CD4-positive, CD25-positive, alpha-beta regulatory T cell (primary cell): Measurements from ENCODE around the gene STXBP6. TPM values are rescaled to one million over a fixed set of nuclear protein-coding genes. Genes with fewer than 3 reads are reported as not detected.

Source experiments
- ATAC-seq, 2 donors: fragments of 150-1000 bp; cut with Tn5 transposase; one replicate each; pipeline ENCODE4 v1.10.0; 2021; ENCODE audit warnings: low read depth in 2 of 2, moderate number of reproducible peaks in 2 of 2, moderate library complexity in 1 of 2
- DNase-seq, 3 donors: peaks; one replicate each; pipeline versions ENCODE4 v3.0.0 to v3.0.0-alpha.2; 2012 to 2022; ENCODE audit warnings: mixed read lengths in 1 of 3
- H3K27ac ChIP-seq: one replicate; pipeline ENCODE4 v1.7.0; 2013; ENCODE audit warnings: mild to moderate bottlenecking, low read length; ENCODE audit not compliant: insufficient read depth, poor library complexity, severe bottlenecking
- H3K27me3 ChIP-seq: one replicate; pipeline ENCODE4 v1.7.0; 2013; ENCODE audit warnings: low read length; ENCODE audit not compliant: control insufficient read depth, insufficient read depth
- H3K36me3 ChIP-seq: one replicate; pipeline ENCODE4 v1.7.0; 2013; ENCODE audit warnings: mild to moderate bottlenecking, low read length, moderate library complexity; ENCODE audit not compliant: control insufficient read depth, insufficient read depth
- H3K4me1 ChIP-seq: 2 replicates; pipeline ENCODE4 v1.7.0; 2013; ENCODE audit warnings: mild to moderate bottlenecking, low read length; ENCODE audit not compliant: insufficient read depth, control insufficient read depth, poor library complexity, severe bottlenecking
- H3K4me3 ChIP-seq: one replicate; pipeline ENCODE4 v1.7.0; 2013; ENCODE audit warnings: low read depth, mild to moderate bottlenecking, low read length, moderate library complexity
- H3K9me3 ChIP-seq, 2 experiments: 1 replicate in 1 of 2; 2 replicates in 1 of 2; pipeline ENCODE4 v1.7.0; 2013; ENCODE audit warnings: low read length in 2 of 2, mild to moderate bottlenecking in 1 of 2, moderate library complexity in 1 of 2; ENCODE audit not compliant: control insufficient read depth in 2 of 2
- H3K27ac Mint-ChIP-seq, 3 donors: one replicate each; pipeline ENCODE4 v1.8.0; 2020 to 2022; ENCODE audit warnings: mild to moderate bottlenecking in 3 of 3, mixed read lengths in 3 of 3, moderate library complexity in 2 of 3
- H3K27me3 Mint-ChIP-seq: one replicate; pipeline ENCODE4 v1.8.0; 2022; ENCODE audit warnings: mild to moderate bottlenecking, mixed read lengths
- H3K36me3 Mint-ChIP-seq: one replicate; pipeline ENCODE4 v1.8.0; 2020; ENCODE audit warnings: mixed read lengths
- H3K4me1 Mint-ChIP-seq, 4 donors: one replicate each; pipeline ENCODE4 v1.8.0; 2020 to 2022; ENCODE audit warnings: mixed read lengths in 4 of 4, mild to moderate bottlenecking in 1 of 4
- H3K4me3 Mint-ChIP-seq, 4 donors: one replicate each; pipeline ENCODE4 v1.8.0; 2020 to 2022; ENCODE audit warnings: mild to moderate bottlenecking in 4 of 4, mixed read lengths in 4 of 4, moderate library complexity in 3 of 4
- H3K9me3 Mint-ChIP-seq, 7 donors: one replicate each; pipeline ENCODE4 v1.8.0; 2020 to 2022; ENCODE audit warnings: mixed read lengths in 7 of 7, mild to moderate bottlenecking in 3 of 7, moderate library complexity in 2 of 7
- polyA plus RNA-seq, 4 donors: library from polyadenylated mRNA; unstranded; fragments of 300-500 nt; fragmentation: Illumina TruSeq; gene quantifications; one replicate each; pipeline ENCODE4 v1.2.3, GENCODE V29; 2021
- total RNA-seq: library from RNA; stranded (reverse); gene quantifications from one replicate; pipeline ENCODE4 v1.2.3, GENCODE V29; 2022

STXBP6 gene
- total and polyA plus RNA-seq, 5 donors from 2014 or later = not detected

DNA sequence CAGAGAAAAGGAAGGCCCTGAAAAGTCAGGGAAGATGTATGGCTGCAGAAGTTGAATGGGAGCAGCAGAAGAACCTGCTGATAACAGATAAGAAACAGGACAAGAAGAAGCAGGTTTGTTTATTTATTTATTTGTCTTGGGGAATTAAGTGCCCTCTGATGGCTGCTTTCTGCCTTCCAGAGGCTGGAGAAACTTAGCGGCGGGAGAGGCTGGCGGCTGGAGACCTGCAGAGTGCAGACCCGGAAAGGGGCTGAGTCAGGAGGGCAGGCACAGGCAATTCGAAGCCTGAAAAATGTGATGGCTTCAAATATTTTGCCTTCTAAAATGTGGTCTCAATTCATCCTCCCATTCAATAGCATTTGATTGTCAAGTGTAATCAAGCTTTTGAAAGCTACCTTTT is 247.7 kb downstream of the STXBP6 start:
- H3K4me1 Mint-ChIP-seq = peaks cover 0 to 2% (median 0%) of the 10 kb centered on the region in 4 donors
- H3K36me3 ChIP-seq = no peaks in the 10 kb centered on the region
- no peaks in the 10 kb centered on the region for H3K36me3 Mint-ChIP-seq
- no peaks in the 10 kb centered on the region for H3K9me3 ChIP-seq
- peaks cover 5% of the 10 kb centered on the region for H3K27me3 Mint-ChIP-seq
- no peak overlapping the region for H3K4me3 ChIP-seq
- peaks cover 0 to 2% (median 0%) of the 10 kb centered on the region in 7 donors for H3K9me3 Mint-ChIP-seq
- no peak overlapping the region for H3K27ac Mint-ChIP-seq
- H3K4me3 Mint-ChIP-seq = no peak overlapping the region
- no peak overlapping the region for H3K27ac ChIP-seq
- no peaks in the 10 kb centered on the region for H3K4me1 ChIP-seq
- H3K27me3 ChIP-seq = no peaks in the 10 kb centered on the region
- ATAC-seq (no peak), DNase-seq (no peak)

DNA sequence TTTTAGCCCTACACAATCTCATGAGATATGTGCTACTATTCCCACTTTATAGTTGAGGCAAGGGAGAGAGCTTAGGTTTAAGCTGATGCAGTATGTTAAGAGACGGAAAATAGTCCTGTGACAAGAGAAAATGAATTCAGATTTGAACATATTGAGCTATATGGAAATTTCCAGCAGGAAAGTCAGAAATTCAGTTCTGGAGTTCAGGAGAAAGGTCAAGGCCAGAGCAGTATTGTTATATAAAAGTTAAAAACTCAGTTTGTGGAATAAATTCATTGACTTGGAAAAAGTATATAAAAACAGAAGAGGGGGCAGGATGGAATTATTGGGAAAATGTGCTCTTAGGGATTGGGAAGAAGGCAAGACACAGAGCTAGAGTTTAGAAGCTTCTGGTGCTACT is 248.9 kb downstream of the STXBP6 start:
- H3K4me1 ChIP-seq = no peaks in the 10 kb centered on the region
- no peaks in the 10 kb centered on the region for H3K36me3 ChIP-seq
- H3K9me3 Mint-ChIP-seq = peaks cover 0 to 2% (median 0%) of the 10 kb centered on the region in 7 donors

GRCh38 chr14:24798911-24799462 is 251.0 kb downstream of the STXBP6 start:
- Histone ChIP-seq H3K4me3 (no peak overlapping the region), H3K4me1 (no peaks in the 10 kb centered on the region), H3K9me3 (no peaks in the 10 kb centered on the region), H3K36me3 (no peaks in the 10 kb centered on the region), H3K27me3 (no peaks in the 10 kb centered on the region), H3K27ac (no peak overlapping the region)
- no peak for ATAC-seq
- no peaks in the 10 kb centered on the region for H3K27me3 Mint-ChIP-seq
- H3K36me3 Mint-ChIP-seq = no peaks in the 10 kb centered on the region
- no peaks in the 10 kb centered on the region for H3K4me1 Mint-ChIP-seq
- no peak overlapping the region for H3K27ac Mint-ChIP-seq
- no peak for DNase-seq
- H3K4me3 Mint-ChIP-seq = no peak overlapping the region
- peaks cover 0 to 2% (median 0%) of the 10 kb centered on the region in 7 donors for H3K9me3 Mint-ChIP-seq

More for the DNA sequence above, 248.9 kb downstream of the STXBP6 start:
- H3K4me3 ChIP-seq = no peak overlapping the region
- Mint-ChIP-seq H3K27me3 (peaks cover 5% of the 10 kb centered on the region), H3K4me3 (no peak overlapping the region), H3K27ac (no peak overlapping the region), H3K36me3 (no peaks in the 10 kb centered on the region), H3K4me1 (no peaks in the 10 kb centered on the region)
- H3K27ac ChIP-seq = no peak overlapping the region
- H3K27me3 ChIP-seq = no peaks in the 10 kb centered on the region
- H3K9me3 ChIP-seq = no peaks in the 10 kb centered on the region
- no peak for ATAC-seq
- DNase-seq = no peak

DNA sequence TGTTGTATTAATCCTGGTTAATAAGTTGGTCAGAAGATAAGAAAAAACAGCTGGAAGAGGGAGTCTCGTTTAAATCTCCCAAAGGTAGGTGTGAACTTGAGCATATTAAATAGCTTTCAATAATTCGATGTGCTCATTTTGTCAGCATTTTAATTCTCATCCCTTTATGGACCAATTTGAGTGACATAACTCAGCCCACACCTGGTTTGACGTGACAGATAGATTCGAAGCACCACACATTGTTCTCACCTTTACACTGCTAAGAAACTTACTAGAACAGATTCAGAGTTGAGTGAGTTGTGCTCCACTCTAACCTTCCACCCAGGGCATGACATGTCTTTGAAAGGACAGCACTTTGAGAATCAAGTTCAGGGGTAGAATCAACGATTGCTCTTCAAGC is 254.5 kb downstream of the STXBP6 start:
- H3K4me3 Mint-ChIP-seq = no peak overlapping the region

DNA sequence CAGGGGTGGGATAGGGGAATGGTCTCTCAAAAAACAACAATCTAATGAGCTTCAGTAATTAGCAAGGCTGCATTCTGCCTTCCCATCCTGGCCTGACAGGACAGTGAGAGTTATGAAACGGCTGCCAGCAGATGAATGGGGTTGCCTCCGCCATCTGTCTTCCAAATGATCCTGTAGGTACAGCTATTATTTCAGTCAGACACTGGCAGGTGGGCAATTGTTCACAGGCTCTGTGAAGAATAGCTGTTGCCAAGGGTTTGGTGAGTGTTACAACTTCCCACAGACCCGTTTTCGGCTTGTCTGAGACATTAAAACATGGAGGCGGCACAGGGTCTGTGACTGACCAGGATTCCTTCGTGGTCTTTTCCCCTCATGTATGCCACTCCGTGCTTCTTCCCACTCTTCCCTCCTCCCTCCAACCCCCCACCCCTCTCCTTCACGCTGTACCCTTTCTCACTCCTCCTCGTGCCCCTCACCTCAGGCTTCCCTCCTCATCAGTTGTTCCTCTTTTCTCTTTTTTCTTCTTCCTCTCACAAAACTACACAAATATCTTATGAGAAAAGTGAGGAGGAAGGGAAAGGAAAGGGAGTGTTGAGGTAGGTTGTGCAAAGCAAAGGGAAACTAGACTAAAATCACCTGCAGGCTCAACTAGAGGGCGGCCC is 255.2 kb downstream of the STXBP6 start:
- Histone ChIP-seq H3K27me3 (no peaks in the 10 kb centered on the region), H3K36me3 (no peaks in the 10 kb centered on the region), H3K4me3 (no peak overlapping the region), H3K4me1 (no peaks in the 10 kb centered on the region), H3K27ac (no peak overlapping the region), H3K9me3 (no peaks in the 10 kb centered on the region)
- H3K36me3 Mint-ChIP-seq = no peaks in the 10 kb centered on the region
- H3K27ac Mint-ChIP-seq = no peak overlapping the region
- no peak for DNase-seq
- H3K4me3 Mint-ChIP-seq = no peak overlapping the region
- peaks cover 0 to 2% (median 0%) of the 10 kb centered on the region in 7 donors for H3K9me3 Mint-ChIP-seq
- ATAC-seq = no peak
- H3K27me3 Mint-ChIP-seq = peaks cover 4% of the 10 kb centered on the region
- H3K4me1 Mint-ChIP-seq = no peaks in the 10 kb centered on the region

More for the DNA sequence above, 254.5 kb downstream of the STXBP6 start:
- H3K4me3 ChIP-seq = no peak overlapping the region
- H3K27me3 ChIP-seq = no peaks in the 10 kb centered on the region
- H3K36me3 ChIP-seq = no peaks in the 10 kb centered on the region
- Mint-ChIP-seq H3K9me3 (peaks cover 0 to 2% (median 0%) of the 10 kb centered on the region in 7 donors), H3K4me1 (no peaks in the 10 kb centered on the region), H3K27me3 (peaks cover 4% of the 10 kb centered on the region), H3K36me3 (no peaks in the 10 kb centered on the region), H3K27ac (no peak overlapping the region)
- no peak overlapping the region for H3K27ac ChIP-seq
- ATAC-seq (no peak), DNase-seq (no peak)
- H3K4me1 ChIP-seq = no peaks in the 10 kb centered on the region
- no peaks in the 10 kb centered on the region for H3K9me3 ChIP-seq

DNA sequence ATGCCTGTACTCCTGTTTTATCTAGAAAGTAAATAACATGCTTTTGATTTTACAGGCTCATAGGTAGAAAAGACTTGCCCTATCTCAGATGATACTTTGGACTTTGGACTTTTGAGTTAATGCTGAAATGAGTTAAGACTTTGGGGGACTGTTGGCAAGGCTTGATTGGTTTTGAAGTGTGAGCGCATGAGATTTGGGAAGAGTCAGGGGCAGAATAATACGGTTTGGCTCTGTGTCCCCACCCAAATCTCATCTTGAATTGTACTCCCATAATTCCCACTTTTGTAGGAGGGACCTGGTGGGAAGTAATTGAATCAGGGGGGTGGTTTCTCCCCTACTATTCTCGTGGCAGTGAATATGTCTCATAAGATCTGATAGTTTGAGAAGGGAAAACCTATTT is 259.8 kb downstream of the STXBP6 start:
- no peak overlapping the region for H3K27ac Mint-ChIP-seq

GRCh38 chr14:24789378-24789884 is 260.5 kb downstream of the STXBP6 start:
- no peaks in the 10 kb centered on the region for H3K4me1 Mint-ChIP-seq
- peaks cover 2% of the 10 kb centered on the region for H3K27me3 ChIP-seq
- H3K4me3 ChIP-seq = no peak overlapping the region
- H3K27ac Mint-ChIP-seq = no peak overlapping the region
- no peaks in the 10 kb centered on the region for H3K36me3 Mint-ChIP-seq
- no peak overlapping the region for H3K27ac ChIP-seq
- DNase-seq (no peak), ATAC-seq (no peak)
- no peaks in the 10 kb centered on the region for H3K36me3 ChIP-seq
- H3K9me3 ChIP-seq = no peaks in the 10 kb centered on the region
- no peaks in the 10 kb centered on the region for H3K4me1 ChIP-seq
- H3K27me3 Mint-ChIP-seq = peaks cover 4% of the 10 kb centered on the region
- no peak overlapping the region for H3K4me3 Mint-ChIP-seq
- peaks cover 0 to 2% (median 0%) of the 10 kb centered on the region in 7 donors for H3K9me3 Mint-ChIP-seq

More for the DNA sequence above, 259.8 kb downstream of the STXBP6 start:
- H3K36me3 Mint-ChIP-seq = no peaks in the 10 kb centered on the region
- no peaks in the 10 kb centered on the region for H3K4me1 ChIP-seq
- H3K4me1 Mint-ChIP-seq = no peaks in the 10 kb centered on the region
- peaks cover 2% of the 10 kb centered on the region for H3K27me3 ChIP-seq
- ATAC-seq (no peak), DNase-seq (no peak)
- peaks cover 4% of the 10 kb centered on the region for H3K27me3 Mint-ChIP-seq
- no peak overlapping the region for H3K4me3 ChIP-seq
- H3K27ac ChIP-seq = no peak overlapping the region
- no peaks in the 10 kb centered on the region for H3K36me3 ChIP-seq
- no peak overlapping the region for H3K4me3 Mint-ChIP-seq
- H3K9me3 Mint-ChIP-seq = peaks cover 0 to 2% (median 0%) of the 10 kb centered on the region in 7 donors
- H3K9me3 ChIP-seq = no peaks in the 10 kb centered on the region

DNA sequence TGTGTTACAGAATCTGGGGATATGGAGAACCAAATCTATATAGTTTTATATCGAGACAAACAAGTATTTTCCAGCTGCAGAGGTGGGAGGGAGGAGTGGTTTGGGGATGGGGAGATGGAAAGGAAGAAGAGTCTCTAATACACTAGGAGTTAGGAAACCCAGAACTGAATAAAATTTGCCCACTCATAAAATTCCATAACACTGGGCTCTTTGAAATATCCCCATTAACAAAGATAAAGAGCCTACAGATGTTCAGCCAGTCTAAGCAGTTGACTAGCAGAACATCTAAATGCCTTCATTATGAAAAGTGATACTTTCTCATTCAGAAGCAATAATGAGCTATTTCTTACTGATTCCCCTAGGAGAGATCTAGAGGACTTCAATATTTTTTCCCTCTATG is 264.2 kb downstream of the STXBP6 start:
- Mint-ChIP-seq H3K4me1 (no peaks in the 10 kb centered on the region), H3K9me3 (peaks cover 0 to 3% (median 0%) of the 10 kb centered on the region in 7 donors), H3K27ac (no peak overlapping the region), H3K36me3 (no peaks in the 10 kb centered on the region), H3K27me3 (no peaks in the 10 kb centered on the region), H3K4me3 (no peak overlapping the region)
- H3K4me3 ChIP-seq = no peak overlapping the region
- H3K36me3 ChIP-seq = no peaks in the 10 kb centered on the region
- peaks cover 7% of the 10 kb centered on the region for H3K27me3 ChIP-seq
- no peaks in the 10 kb centered on the region for H3K4me1 ChIP-seq
- ATAC-seq (no peak), DNase-seq (no peak)
- H3K9me3 ChIP-seq = no peaks in the 10 kb centered on the region
- no peak overlapping the region for H3K27ac ChIP-seq
